Right ventricle myocardium inferior (tissue), 1 donor: ENCODE data around the gene DDX50. TPM values are rescaled to one million over a fixed set of nuclear protein-coding genes. Genes with fewer than 3 reads are reported as not detected.
"Not testable (repeated sequence)": the region's sequence is repeated elsewhere in the genome, so short reads cannot be mapped to it uniquely, and the experiment has no call there.

Experiments
- ATAC-seq: fragments of 200-7000 bp; cut with Tn5 transposase; one replicate; pipeline ENCODE4 v1.9.1; 2020; ENCODE audit warnings: mild to moderate bottlenecking, moderate library complexity
- DNase-seq: peaks from one replicate; pipeline ENCODE4 v3.0.0; 2021; ENCODE audit errors: missing footprints
- intact Hi-C: fragments of 100-400 bp; cut with DNase I; formaldehyde crosslinking; loops from one replicate; pipeline ENCODE4 v1.11.0; 2022
- long read RNA-seq: library from polyadenylated mRNA; unstranded; transcript quantifications from one replicate; pipeline ENCODE4 v2.0.0, GENCODE V29; 2021
- total RNA-seq: library from RNA; stranded (reverse); fragmentation: NEBNext Ultra II Directional; extraction: Animal tissue kit (Norgen Biotek cat#: 25700); gene quantifications from one replicate; pipeline ENCODE4 v1.2.1, GENCODE V29; 2021
- donor health status: DM: no; HTN: yes; CAD: no; lungs with severe emphysema.

The DDX50 gene, protein sequence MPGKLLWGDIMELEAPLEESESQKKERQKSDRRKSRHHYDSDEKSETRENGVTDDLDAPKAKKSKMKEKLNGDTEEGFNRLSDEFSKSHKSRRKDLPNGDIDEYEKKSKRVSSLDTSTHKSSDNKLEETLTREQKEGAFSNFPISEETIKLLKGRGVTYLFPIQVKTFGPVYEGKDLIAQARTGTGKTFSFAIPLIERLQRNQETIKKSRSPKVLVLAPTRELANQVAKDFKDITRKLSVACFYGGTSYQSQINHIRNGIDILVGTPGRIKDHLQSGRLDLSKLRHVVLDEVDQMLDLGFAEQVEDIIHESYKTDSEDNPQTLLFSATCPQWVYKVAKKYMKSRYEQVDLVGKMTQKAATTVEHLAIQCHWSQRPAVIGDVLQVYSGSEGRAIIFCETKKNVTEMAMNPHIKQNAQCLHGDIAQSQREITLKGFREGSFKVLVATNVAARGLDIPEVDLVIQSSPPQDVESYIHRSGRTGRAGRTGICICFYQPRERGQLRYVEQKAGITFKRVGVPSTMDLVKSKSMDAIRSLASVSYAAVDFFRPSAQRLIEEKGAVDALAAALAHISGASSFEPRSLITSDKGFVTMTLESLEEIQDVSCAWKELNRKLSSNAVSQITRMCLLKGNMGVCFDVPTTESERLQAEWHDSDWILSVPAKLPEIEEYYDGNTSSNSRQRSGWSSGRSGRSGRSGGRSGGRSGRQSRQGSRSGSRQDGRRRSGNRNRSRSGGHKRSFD
- total RNA-seq = 21.5 TPM
- long read RNA-seq, transcript DDX50-201 (15 exons, 2,538 nt) = major isoform, 19 of 21 reads
- long read RNA-seq, partial matches to known transcripts = 0 of 21 reads
- long read RNA-seq, other reads (novel, unspliced or antisense) = 2 of 21 reads

DNA sequence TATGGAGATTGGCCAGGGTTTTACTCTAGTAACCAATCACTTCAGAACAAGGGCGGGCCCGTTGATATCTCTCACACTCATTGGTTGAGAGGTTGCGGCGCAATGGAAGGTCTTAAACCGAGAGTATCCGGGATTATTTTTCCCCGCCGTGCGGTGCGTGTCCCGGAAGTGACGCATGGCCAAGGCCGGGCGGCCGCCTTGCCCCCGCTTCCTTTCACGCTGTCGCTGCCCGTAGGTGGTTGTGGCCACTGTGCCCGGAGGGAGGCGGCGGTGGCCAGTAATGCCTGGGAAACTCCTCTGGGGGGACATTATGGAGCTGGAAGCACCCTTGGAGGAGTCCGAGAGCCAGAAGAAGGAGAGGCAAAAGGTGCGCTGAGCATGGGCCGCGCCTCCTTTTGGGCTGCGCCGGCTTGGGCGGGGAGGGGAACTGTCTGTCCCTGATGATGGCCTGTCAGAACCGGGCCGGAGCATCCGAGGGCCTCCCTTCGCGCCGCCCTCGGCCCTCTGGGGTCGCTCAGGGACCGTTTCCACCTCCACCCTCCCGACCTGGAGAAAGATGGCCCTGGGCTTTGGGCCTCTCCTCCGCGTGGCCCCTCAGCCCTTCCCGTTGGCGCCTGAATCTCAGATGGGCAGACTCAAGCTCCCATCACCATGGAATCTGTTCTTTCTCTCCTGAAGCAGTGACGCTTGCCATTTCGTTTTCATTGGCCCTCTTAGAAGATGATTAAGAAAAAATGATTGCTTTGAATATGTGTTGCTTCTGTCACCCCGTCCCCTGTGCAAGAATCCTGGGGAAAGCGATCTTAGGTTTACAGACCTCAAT, at the start of gene DDX50:
Gene DDX50, plus strand, starts transcription at position 211 of the 823 bp plus-strand sequence. Its CDS starts 70 bp downstream, at position 281.
- peak; percentile 99 for ATAC-seq
- DNase-seq = peak; percentile 97
- intact Hi-C loops = loop anchor here (2.0 to 10.0 kb wide), 2 partner anchors 181 to 567 kb away; partner anchors contain the start of genes CCAR1, HNRNPH3 and PBLD

DNA sequence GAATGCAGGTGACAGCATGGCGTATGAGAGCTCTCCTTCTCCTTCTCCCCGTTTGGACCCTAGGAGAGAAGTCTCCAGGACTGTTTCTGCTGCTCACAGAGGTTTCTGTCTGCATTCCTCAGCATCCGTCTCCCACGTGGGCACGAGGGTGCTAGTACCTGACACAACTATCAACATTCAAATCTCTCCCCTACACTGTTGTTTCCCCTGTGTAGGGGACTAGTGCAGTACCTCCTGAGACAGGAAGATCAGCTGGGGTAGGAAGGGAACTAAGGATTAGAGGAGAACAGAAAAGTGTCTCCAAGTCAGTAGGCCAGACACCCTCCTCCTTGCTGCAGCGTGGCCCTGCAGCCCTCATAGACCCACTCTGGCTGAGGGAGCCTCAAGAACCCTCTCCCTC, 44.8 kb upstream of the DDX50 start:
- DNase-seq (no peak), ATAC-seq (no peak)
- intact Hi-C loops = no loop called here

DNA sequence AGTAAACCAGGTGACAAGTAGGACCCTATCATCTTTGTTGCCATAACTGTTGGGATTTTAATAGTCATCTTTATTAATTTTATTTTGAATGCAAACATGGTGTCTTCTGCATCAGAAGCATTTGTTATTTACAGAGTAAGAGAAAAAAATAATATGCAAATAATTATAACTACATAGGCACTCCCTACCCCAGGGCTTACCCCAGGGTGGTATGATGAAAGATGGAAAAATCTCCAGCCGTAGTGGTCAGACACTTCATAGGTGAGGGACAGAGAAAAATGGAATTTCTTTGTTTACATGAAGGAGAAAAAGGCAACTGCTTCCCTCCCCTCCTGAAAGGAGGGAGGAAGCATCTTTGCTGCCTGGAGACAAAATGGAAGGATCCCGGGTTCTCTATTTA, 44.1 kb upstream of the DDX50 start:
- ATAC-seq (no peak), DNase-seq (no peak)
- intact Hi-C loops = no loop called here

DNA sequence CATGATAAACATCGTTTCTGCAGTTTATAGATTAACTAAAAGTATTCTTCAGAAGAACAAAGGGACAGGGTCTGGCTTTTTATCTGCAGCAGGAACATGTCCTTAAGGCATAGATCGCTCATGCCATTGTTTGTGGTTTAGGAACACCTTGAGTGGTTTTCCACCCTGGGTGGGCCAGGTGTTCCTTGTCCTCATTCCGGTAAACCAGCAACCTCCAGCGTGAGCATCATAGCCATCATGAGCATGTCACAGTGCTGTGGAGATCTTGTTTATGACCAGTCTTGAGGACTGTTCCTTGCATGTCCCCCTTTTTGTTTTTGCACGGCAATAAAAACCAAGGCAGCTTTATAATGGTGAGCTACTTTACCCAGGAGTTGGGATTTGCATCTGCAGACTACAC, 39.9 kb upstream of the DDX50 start:
- intact Hi-C loops = no loop called here
- ATAC-seq (no peak), DNase-seq (no peak)

DNA sequence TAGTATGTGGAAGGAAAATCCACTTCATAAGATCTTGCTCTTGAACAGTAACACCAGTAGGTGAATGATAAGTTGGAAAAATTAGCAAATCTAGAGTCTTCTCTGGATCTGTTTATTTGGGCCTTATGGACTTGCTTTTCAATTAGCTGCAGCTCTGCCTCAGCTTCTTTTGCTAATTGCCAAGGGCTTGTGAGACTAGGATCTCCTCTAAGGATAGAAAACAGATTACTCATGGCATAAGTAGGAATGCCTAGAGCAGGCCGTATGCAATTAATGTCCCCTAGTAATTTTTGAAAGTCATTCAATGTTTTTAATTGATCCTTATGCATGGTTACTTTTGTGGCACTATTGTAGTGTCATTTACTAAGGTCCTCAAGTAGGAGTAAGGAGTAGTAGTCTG, 36.5 kb upstream of the DDX50 start:
- intact Hi-C loops = no loop called here
- ATAC-seq = no peak
- no peak for DNase-seq

DNA sequence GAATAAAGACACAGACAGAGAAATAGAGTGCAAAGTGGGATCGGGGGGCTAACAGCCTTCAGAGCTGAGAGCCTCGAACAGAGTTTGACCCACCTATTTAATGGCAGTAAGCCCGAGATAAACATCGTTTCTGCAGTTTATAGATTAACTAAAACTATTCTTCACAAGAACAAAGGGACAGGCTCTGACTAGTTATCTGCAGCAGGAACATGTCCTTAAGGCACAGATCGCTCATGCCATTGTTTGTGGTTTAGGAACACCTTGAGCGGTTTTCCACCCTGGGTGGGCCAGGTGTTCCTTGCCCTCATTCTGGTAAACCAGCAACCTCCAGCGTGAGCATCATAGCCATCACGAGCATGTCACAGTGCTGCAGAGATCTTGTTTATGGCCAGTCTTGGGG, 32.9 kb upstream of the DDX50 start:
- ATAC-seq, intact Hi-C loops, DNase-seq: not testable (repeated sequence)

DNA sequence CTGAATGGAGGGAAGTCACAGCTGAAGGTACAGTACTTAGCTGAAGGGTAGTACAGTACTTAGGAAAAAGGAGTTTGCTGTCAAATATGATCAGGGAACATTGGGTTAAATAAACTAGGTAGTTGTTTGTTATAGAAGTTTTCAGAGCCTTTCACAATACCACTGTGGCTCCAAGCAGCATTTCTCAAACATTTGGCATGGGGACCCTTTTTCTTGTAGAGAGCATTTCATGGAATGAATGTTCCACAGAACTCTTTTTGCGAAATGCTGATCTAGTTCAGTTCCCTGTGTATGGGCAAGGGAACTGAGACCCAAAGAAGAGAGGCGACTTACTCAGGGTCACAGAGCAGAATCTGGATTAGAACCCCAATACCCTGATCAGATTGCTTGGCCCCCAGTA, 31.5 kb upstream of the DDX50 start:
- intact Hi-C loops = no loop called here
- no peak for ATAC-seq
- no peak for DNase-seq

DNA sequence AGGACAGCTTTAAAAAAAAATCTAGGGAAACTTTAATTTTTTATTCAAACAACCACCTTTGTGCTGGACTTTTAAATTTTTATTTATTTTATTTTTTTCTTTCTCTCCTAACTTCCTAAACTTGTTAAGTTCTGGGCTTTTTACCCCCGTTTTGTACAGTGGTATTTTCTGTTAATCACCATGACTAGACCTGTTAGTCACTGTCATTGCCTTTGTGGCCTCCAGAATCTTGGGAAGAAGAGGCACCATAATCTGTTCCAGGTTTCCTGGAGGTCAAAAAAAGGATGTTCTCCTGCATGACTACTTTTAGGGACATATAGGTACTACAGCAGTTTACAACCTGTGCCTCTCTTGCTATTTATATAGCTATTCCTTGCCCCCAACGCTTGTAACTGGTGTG, 31.1 kb upstream of the DDX50 start:
- ATAC-seq (no peak), DNase-seq (no peak)
- intact Hi-C loops = no loop called here

DNA sequence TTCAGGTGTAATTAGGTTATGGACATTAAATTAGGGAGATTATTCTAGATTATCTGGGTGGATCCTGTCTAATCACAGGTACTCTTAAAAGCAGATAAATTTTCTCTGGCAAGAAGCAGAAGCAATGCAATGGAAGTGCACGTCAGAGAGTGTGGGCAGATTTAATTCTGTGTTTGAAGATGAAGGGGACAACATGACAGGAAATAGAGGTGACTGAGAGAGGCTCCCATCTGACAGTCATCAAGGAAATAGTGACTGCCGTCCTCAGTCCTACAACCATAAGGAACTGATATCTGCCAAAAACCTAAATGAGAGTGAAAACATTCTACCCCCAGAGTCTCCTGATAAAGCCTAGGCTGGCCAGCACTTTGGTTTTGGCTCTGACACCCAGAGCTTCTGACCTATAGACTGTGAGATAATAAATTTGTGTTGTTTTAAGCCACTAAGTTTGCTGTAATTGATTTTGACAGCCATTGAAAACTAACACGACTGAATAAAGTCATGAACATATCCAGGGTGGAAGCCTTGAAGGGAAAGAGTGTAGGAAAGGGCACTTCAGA, 30.5 kb upstream of the DDX50 start:
- intact Hi-C loops = no loop called here
- DNase-seq = no peak
- no peak for ATAC-seq

DNA sequence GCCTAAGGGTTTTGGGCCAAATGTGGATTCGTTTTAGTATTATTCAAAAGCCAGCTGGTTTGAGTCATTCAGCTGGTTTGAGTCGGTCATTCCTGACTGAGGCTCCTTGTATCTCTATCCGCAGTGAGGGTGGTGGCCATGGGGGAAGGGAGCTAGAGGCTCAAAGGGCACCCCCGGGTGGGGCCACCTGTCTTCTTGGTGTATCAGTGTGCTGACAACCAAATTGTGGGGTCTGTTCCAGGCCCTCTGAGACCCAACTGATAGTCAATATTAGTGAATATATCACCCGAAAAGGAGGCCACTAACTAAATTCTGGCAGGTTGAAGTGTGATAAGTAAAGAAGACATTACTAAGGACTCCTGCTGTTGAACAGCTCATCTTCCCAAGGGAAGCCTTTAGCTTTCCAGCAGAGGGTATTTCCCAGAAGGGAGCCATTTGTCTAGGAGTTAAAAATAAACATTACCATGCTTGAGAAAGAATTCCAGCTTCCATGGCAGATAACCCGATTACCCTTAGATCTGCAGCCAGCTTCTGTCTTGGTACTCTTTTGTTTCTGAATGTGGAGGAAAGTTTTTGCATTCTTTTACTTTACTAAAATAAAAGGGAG, 29.9 kb upstream of the DDX50 start:
- intact Hi-C loops = no loop called here
- DNase-seq (no peak), ATAC-seq (peak; percentile 20)

DNA sequence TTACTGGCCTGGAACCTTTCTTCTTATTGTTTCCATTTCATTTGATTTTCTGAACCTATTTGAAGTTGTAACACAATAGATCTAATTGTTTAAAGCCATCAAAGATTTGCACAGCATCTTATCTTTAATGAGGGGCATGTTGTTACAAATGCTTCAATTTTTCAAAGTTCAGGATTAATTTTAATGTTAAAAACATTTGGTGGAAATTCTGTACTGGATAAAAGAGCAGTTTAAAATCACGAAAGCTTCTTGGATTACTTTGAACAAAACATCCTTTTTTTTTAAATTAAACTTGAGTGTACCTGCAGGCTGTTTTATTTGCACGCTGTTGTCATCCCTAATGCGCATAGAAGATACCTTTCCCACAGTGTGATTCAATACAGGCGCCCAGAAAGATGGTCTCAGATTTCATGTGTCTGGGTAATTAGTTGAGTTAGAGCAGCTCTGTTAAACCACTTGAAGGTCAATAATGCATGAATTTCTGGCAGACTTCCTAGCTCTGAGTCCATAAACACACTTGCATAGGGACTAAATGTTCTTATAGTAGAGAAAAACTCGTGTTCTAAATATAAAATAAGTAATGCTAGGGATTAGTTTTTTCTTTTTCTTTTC, 29.3 kb upstream of the DDX50 start:
- DNase-seq (no peak), ATAC-seq (peak; percentile 74)
- intact Hi-C loops = no loop called here

DNA sequence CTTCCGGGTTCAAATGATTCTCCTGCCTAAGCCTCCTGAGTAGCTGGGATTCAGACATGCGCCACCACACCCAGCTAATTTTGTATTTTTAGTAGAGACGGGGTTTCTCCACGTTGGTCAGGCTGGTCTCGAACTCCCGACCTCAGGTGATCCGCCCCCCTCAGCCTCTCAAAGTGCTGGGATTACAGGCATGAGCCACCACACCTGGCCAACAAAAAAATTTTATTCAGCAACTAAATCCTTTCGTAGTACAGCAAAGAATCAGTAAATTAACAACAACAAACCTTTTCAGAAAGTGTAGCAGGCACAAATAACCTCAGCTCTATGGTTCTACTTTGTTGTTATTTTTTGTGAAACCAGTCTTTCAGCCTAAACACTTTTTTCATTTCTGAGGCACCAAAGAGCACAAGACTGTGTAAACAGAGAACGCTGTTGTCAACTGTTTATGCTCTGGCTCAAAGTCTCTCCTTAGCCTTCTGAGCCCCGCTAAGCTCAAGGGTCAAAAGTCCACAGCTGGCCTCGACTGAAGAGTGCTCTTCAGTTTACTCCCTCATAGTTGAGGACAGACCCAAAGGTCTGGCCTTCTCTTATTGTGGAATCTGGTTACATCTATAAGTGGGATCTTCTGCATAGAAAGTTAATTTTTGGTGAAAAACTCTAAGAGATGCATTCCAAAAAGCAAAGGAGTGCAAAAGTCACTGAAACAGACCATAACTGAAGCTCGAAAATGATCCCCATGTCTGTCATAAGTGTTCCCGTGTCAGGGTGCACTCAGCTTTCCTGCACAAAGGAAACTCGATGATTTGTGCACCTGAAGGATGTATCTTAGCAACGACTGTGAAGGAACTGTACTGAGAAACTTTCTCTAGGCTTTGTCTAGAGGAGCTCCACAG, 24.6 kb upstream of the DDX50 start:
- ATAC-seq (no peak), DNase-seq (no peak)
- intact Hi-C loops = no loop called here

DNA sequence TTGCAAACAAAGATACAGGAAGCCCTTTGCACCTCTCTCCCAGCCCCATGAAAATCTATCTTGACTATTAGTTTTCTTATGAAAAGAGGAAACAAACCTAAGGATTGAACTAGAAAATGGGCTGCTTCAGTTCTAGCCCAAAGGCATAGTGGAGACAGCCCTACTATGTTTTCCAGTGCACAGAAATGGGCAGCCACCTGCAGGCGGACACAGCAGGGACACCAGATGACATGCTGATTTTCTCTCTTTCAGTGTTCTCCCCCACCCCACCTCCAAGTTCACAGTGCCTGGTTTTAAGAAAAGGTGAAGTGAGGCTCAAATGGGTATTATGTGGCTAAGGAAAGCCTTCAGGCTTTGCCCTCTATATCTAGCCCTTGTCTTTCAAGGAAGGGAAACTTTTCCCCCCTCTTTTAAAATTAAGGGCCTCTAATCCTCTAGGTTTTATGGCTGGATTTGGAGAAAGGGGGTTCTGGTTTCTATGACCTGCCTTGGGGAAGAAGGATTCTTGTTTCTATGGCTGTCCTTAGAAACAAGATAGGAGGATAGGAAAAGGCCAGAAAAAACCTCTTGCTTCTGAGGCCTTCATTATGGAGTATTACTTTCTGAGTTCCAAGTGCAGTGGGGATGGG, 23.5 kb upstream of the DDX50 start:
- intact Hi-C loops = no loop called here
- ATAC-seq (no peak), DNase-seq (no peak)

DNA sequence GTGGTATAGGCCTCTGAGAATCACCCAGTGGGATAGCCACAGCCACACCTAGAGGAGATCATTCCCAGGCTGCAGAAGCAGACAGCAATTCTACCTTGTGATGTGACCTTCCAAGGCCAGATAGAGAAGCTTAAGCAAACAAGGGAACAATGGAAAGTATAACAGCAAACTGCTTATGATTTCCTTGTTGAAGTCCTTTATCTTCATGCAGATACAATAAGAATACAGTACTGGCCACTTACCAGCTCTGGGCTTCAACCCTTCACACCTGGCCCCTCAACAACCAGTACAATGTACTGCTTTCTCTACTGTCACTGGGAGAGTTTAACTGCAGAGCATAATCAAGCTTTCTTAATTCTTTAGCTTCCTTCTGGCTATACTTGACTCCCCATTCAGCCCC, 22.6 kb upstream of the DDX50 start:
- no peak for ATAC-seq
- DNase-seq = no peak
- intact Hi-C loops = no loop called here

DNA sequence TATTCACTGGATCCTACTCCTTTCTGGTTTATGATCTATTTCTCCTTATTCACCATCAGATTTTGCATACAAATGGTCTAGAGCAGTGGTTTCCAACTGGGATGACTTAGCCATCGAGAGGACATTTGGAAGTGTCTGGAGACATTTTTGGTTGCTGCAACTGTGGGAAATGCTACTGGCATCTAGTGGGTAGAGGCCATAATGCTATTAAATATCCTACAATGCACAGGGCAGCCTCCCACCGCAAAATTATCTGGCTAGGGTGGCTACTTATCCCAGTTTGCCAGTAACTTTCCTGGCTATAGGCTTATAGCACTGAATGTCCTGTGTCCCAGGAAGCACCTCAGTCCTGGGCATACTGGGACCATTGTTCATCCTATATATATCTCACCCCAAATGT, 21.5 kb upstream of the DDX50 start:
- intact Hi-C loops = no loop called here
- no peak for ATAC-seq

DNA sequence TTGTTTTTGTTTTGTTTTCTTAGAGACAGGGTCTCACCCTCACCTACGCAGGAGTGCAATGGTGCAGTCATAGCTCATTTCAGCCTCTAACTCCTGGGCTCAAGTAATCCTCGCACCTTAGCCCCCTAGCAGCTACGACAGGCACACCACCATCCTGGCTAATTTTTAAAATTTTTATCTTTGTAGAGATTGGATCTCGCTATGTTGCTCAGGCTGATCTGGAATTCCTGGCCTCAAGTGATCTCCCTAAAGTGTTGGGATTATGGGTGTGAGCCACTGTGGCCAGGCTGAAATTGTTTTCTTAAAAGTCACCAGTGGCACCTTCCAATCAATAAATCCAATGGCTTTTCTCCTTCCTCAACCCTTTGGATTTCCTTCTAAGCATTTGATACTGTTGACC, 20.9 kb upstream of the DDX50 start:
- DNase-seq = no peak
- intact Hi-C loops = no loop called here
- ATAC-seq = no peak

More for the DNA sequence above, 21.5 kb upstream of the DDX50 start:
- no peak for DNase-seq

DNA sequence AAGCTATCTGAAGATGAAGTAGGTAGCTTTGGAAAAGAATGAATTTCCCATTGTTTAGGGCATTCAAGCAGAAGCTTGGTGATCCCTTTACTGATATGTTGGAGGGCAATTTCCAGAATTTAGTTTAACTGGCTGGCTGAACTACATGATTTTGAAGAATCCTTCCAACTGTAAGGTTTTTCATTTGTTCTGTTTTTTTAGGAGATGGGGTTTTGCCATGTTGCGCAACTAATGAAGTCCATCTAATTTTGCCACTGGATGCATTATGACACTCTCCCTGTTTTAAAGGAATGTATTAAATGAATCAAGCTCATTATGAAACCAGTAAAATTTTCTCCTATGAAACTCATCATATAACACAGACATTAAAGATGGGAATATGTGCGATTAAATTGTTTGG, 6.1 kb upstream of the DDX50 start:
- intact Hi-C loops = loop anchor here (5.0 to 10.0 kb wide), 2 partner anchors 103 to 340 kb away; no protein-coding TSS in a partner anchor
- ATAC-seq = no peak
- no peak for DNase-seq
